DOHH2 (cell line): Measurements from ENCODE around the gene INO80E.
"Not testable (repeated sequence)": the region's sequence is repeated elsewhere in the genome, so short reads cannot be mapped to it uniquely, and the experiment has no call there.

ENCODE experiments used
- CTCF ChIP-seq: fragments of 200-600 bp; sonication (generic); IDR thresholded peaks from one replicate; pipeline ENCODE4 v1.5.1; 2014; ENCODE audit warnings: antibody characterized with exemption, mild to moderate bottlenecking, low read depth, low read length; ENCODE audit not compliant: poor library complexity, severe bottlenecking
- EZH2phosphoT487 ChIP-seq: fragments of 200-600 bp; sonication (generic); IDR thresholded peaks from 2 replicates; pipeline ENCODE4 v1.6.1; 2017; ENCODE audit warnings: borderline replicate concordance, mild to moderate bottlenecking, antibody characterized with exemption, low read length, moderate library complexity, mixed read lengths

DNA sequence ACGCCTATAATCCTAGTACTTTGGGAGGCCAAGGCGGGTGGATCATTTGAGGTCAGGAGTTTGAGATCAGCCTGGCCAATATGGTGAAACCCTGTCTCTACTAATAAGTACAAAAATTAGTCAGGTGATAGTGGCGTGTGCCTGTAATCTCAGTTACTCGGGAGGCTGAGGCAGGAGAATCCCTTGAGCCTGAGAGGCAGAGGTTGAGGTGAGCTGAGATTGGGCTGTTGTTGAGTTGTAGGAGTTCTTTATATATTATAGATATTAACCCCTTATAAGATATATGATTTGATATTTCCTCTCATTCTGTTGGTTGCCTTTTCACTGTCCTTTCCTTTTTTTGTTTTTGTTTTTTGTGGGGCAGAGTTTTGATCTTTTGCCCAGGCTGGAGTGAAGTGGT lies 36.2 kb upstream of the INO80E start:
- TF ChIP-seq CTCF, EZH2phosphoT487: not testable (repeated sequence)
